Esophagus muscularis mucosa (tissue), 3 donors: Measurements from ENCODE around the gene CENPO.
"Not testable (repeated sequence)": the region's sequence is repeated elsewhere in the genome, so short reads cannot be mapped to it uniquely, and the experiment has no call there.

Source experiments
- CTCF ChIP-seq, 3 experiments: fragments of 200-600 bp in 2 of 3; fragments of 450-650 bp in 1 of 3; sonication (generic) in 2 of 3; IDR thresholded peaks; one replicate each; pipeline ENCODE4 v1.5.1; 2017 to 2019; ENCODE audit warnings: antibody characterized with exemption in 3 of 3, mild to moderate bottlenecking in 2 of 3, moderate library complexity in 1 of 3
- POLR2A ChIP-seq: fragments of 450-650 bp; IDR thresholded peaks from one replicate; pipeline ENCODE4 v1.6.1; 2017; ENCODE audit warnings: antibody characterized with exemption, moderate library complexity, mild to moderate bottlenecking, low read depth
- POLR2AphosphoS5 ChIP-seq, 2 donors: sonication (generic); formaldehyde crosslinking; IDR thresholded peaks; one replicate each; pipeline ENCODE4 v1.6.1; 2017; ENCODE audit warnings: antibody characterized with exemption in 2 of 2

GRCh38 chr2:24835411-24835810 is 42.2 kb downstream of the CENPO start:
- TF ChIP-seq CTCF (IDR thresholded peaks at IDR 0.05); POLR2A; POLR2AphosphoS5 (IDR thresholded peaks at IDR 0.05): not testable (repeated sequence)
